Smooth muscle cell (in vitro differentiated cells): ENCODE results near the gene TMEM97. TPM values are rescaled to one million over a fixed set of nuclear protein-coding genes. Genes with fewer than 3 reads are reported as not detected.
A peak's percentile ranks its signal among the peaks of the same experiment; 100 is the strongest.

Experiments used
- DNase-seq: peaks from one replicate; lab custom pipeline; 2025; ENCODE audit not compliant: unreplicated experiment; lab: John Stamatoyannopoulos, UW
- H2AFZ ChIP-seq: fragments of 200-600 bp; sonication (generic); 2 replicates; pipeline ENCODE4 v1.6.0; 2016; ENCODE audit warnings: antibody characterized with exemption, low read depth, mild to moderate bottlenecking
- H3F3A ChIP-seq: fragments of 200-600 bp; sonication (generic); 2 replicates; pipeline ENCODE4 v1.6.0; 2017; ENCODE audit warnings: antibody characterized with exemption, low read depth
- H3K27ac ChIP-seq: fragments of 200-600 bp; sonication (generic); 2 replicates; pipeline ENCODE4 v1.5.1; 2016; ENCODE audit warnings: low read depth, mild to moderate bottlenecking
- H3K27me3 ChIP-seq: fragments of 200-600 bp; sonication (generic); 2 replicates; pipeline ENCODE4 v1.6.1; 2016; ENCODE audit warnings: low read depth, mild to moderate bottlenecking
- H3K36me3 ChIP-seq: fragments of 200-600 bp; sonication (generic); 2 replicates; pipeline ENCODE4 v1.5.1; 2016; ENCODE audit warnings: low read depth
- H3K4me1 ChIP-seq: fragments of 200-600 bp; sonication (generic); 2 replicates; pipeline ENCODE4 v1.5.1; 2016; ENCODE audit warnings: low read depth
- H3K4me2 ChIP-seq: fragments of 200-600 bp; sonication (generic); 2 replicates; pipeline ENCODE4 v1.6.0; 2016; ENCODE audit warnings: mild to moderate bottlenecking
- H3K4me3 ChIP-seq: fragments of 200-600 bp; sonication (generic); 2 replicates; pipeline ENCODE4 v1.5.1; 2016; ENCODE audit warnings: mild to moderate bottlenecking
- H3K79me2 ChIP-seq: fragments of 200-600 bp; sonication (generic); 2 replicates; pipeline ENCODE4 v1.6.0; 2016; ENCODE audit warnings: low read depth, mild to moderate bottlenecking
- H3K9ac ChIP-seq: fragments of 200-600 bp; sonication (generic); 2 replicates; pipeline ENCODE4 v1.6.0; 2016; ENCODE audit warnings: low read depth
- H3K9me3 ChIP-seq: fragments of 200-600 bp; sonication (generic); replicated peaks from 2 replicates; pipeline ENCODE4 v1.5.1; 2016; ENCODE audit warnings: low read depth
- H4K20me1 ChIP-seq: fragments of 200-600 bp; sonication (generic); 2 replicates; pipeline ENCODE4 v1.6.0; 2016; ENCODE audit warnings: low read depth
- CTCF ChIP-seq: fragments of 200-600 bp; sonication (generic); IDR thresholded peaks from 2 replicates; pipeline ENCODE4 v1.5.1; 2017; ENCODE audit warnings: borderline replicate concordance, mild to moderate bottlenecking, antibody characterized with exemption; ENCODE audit not compliant: insufficient read depth, poor library complexity, severe bottlenecking
- WGBS: methylation state at CpG from one replicate; pipeline ENCODE4 v1.1.7; 2016; ENCODE audit warnings: low lambda C conversion rate; 5-methylcytosine and 5-hydroxymethylcytosine counted together
- polyA plus RNA-seq: library from polyadenylated mRNA; unstranded; fragments of >200 nt; fragmentation: Nextera tagmentation; extraction: Ambion mirVana; gene quantifications from 2 replicates; pipeline ENCODE4 v1.2.1, GENCODE V29; 2016
- total RNA-seq: library from RNA; depleted of rRNA; stranded (reverse); fragments of >200 nt; gene quantifications from 2 replicates; pipeline ENCODE4 v1.2.3, GENCODE V29; 2014

The TMEM97 gene
- total and polyA plus RNA-seq, 2 experiments from 2014 or later: 12.1 to 17.2 TPM

- Histone ChIP-seq H3K9ac (no peak overlapping the region), H3K4me3 (no peak overlapping the region), H3K9me3 (no peaks in the 10 kb centered on the region), H3K27me3 (peaks cover 38% of the 10 kb centered on the region), H3K27ac (no peak overlapping the region), H3K4me1 (no peaks in the 10 kb centered on the region), H3K79me2 (no peaks in the 10 kb centered on the region), H3K36me3 (no peaks in the 10 kb centered on the region), H4K20me1 (peaks cover 5% of the 10 kb centered on the region), H2AFZ (no peak overlapping the region), H3F3A (no peaks in the 10 kb centered on the region), H3K4me2 (no peak overlapping the region)
- WGBS: 93% methylated on average over 6 of the region's 6 CpGs
- TF ChIP-seq CTCF: no peak
- DNase-seq: no peak
Measured at GRCh38 chr17:28276011-28276410, 43.0 kb upstream of the TMEM97 start.

- peaks cover 18% of the 10 kb centered on the region for H3K27me3 ChIP-seq
- H3K4me3 ChIP-seq: no peak overlapping the region
- no peak overlapping the region for H3K27ac ChIP-seq
- H4K20me1 ChIP-seq: peaks cover 5% of the 10 kb centered on the region
- H3F3A ChIP-seq: no peaks in the 10 kb centered on the region
- no peaks in the 10 kb centered on the region for H3K4me1 ChIP-seq
- no peak overlapping the region for H3K4me2 ChIP-seq
- 68% methylated on average over 6 of the region's 6 CpGs for WGBS
- no peaks in the 10 kb centered on the region for H3K79me2 ChIP-seq
- no peak overlapping the region for H2AFZ ChIP-seq
- no peaks in the 10 kb centered on the region for H3K36me3 ChIP-seq
- no peak for DNase-seq
- H3K9me3 ChIP-seq: no peaks in the 10 kb centered on the region
- no peak for TF ChIP-seq CTCF
- no peak overlapping the region for H3K9ac ChIP-seq
Measured at GRCh38 chr17:28279411-28279810, 39.6 kb upstream of the TMEM97 start.

GRCh38 chr17:28280826-28281225, 38.2 kb upstream of the TMEM97 start:
- Histone ChIP-seq H3K4me3 (no peak overlapping the region), H3K27ac (no peak overlapping the region), H3K79me2 (no peaks in the 10 kb centered on the region), H3K4me1 (no peaks in the 10 kb centered on the region), H4K20me1 (peaks cover 5% of the 10 kb centered on the region), H2AFZ (no peak overlapping the region), H3K9ac (no peak overlapping the region), H3K36me3 (no peaks in the 10 kb centered on the region), H3F3A (no peaks in the 10 kb centered on the region), H3K4me2 (no peak overlapping the region), H3K27me3 (peaks cover 7% of the 10 kb centered on the region), H3K9me3 (no peaks in the 10 kb centered on the region)
- no peak for TF ChIP-seq CTCF
- DNase-seq: no peak
- WGBS: 90% methylated on average over 3 of the region's 3 CpGs

GRCh38 chr17:28282596-28282995, 36.4 kb upstream of the TMEM97 start:
- Histone ChIP-seq H3K4me1 (no peaks in the 10 kb centered on the region), H3K4me2 (peak overlapping the region; percentile 30), H3K4me3 (no peak overlapping the region), H2AFZ (no peak overlapping the region), H3K79me2 (no peaks in the 10 kb centered on the region), H3K27ac (peak overlapping the region; percentile 75), H3K36me3 (no peaks in the 10 kb centered on the region), H3K9ac (no peak overlapping the region), H3K27me3 (peaks cover 6% of the 10 kb centered on the region), H3F3A (no peaks in the 10 kb centered on the region), H4K20me1 (peaks cover 3% of the 10 kb centered on the region), H3K9me3 (no peaks in the 10 kb centered on the region)
- DNase-seq: no peak
- TF ChIP-seq CTCF: no peak
- WGBS: 5% methylated on average over 7 of the region's 7 CpGs
